H9 (cell line): ENCODE measurements around the gene SCAF1. TPM values are rescaled to one million over a fixed set of nuclear protein-coding genes. Genes with fewer than 3 reads are reported as not detected.

ENCODE experiments used
- DNase-seq: peaks from one replicate; pipeline ENCODE4 v3.0.0-alpha.2; 2017
- H2AFZ ChIP-seq: one replicate; pipeline ENCODE4 v1.6.1; 2013; ENCODE audit warnings: mild to moderate bottlenecking, low read length, control low read depth, moderate library complexity
- H2AK5ac ChIP-seq: 2 replicates; pipeline ENCODE4 v1.6.1; 2013; ENCODE audit warnings: low read length, control low read depth, mixed read lengths; ENCODE audit not compliant: insufficient read length
- H2BK120ac ChIP-seq: one replicate; pipeline ENCODE4 v1.6.1; 2013; ENCODE audit warnings: low read depth, mild to moderate bottlenecking, low read length, control low read depth, inconsistent platforms; ENCODE audit not compliant: poor library complexity, severe bottlenecking
- H2BK12ac ChIP-seq: 2 replicates; pipeline ENCODE4 v1.6.1; 2013; ENCODE audit warnings: low read length, control low read depth, mixed read lengths, low read depth; ENCODE audit not compliant: insufficient read length
- H2BK15ac ChIP-seq: 2 replicates; pipeline ENCODE4 v1.6.1; 2013; ENCODE audit warnings: low read depth, low read length, control low read depth
- H2BK20ac ChIP-seq: one replicate; pipeline ENCODE4 v1.6.1; 2013; ENCODE audit warnings: low read depth, mild to moderate bottlenecking, low read length, control low read depth, inconsistent platforms; ENCODE audit not compliant: poor library complexity, severe bottlenecking
- H2BK5ac ChIP-seq: 2 replicates; pipeline ENCODE4 v1.6.1; 2013; ENCODE audit warnings: low read length, control low read depth, mixed read lengths; ENCODE audit not compliant: insufficient read length
- H3K14ac ChIP-seq: 2 replicates; pipeline ENCODE4 v1.6.1; 2013; ENCODE audit warnings: low read length, control low read depth; ENCODE audit not compliant: insufficient read depth
- H3K18ac ChIP-seq: 2 replicates; pipeline ENCODE4 v1.6.1; 2013; ENCODE audit warnings: low read depth, mild to moderate bottlenecking, mixed read lengths, low read length, control low read depth; ENCODE audit not compliant: insufficient read length
- H3K23ac ChIP-seq: 2 replicates; pipeline ENCODE4 v1.6.1; 2013; ENCODE audit warnings: low read length, control low read depth, mixed read lengths, low read depth; ENCODE audit not compliant: insufficient read length
- H3K23me2 ChIP-seq: 2 replicates; pipeline ENCODE4 v1.6.1; 2013; ENCODE audit warnings: low read depth, mild to moderate bottlenecking, mixed read lengths, low read length, control low read depth; ENCODE audit not compliant: insufficient read length, poor library complexity, severe bottlenecking
- H3K27ac ChIP-seq: 2 replicates; pipeline ENCODE4 v1.5.1; 2013; ENCODE audit warnings: low read length, control low read depth, mixed read lengths, low read depth; ENCODE audit not compliant: insufficient read length
- H3K27me3 ChIP-seq: 2 replicates; pipeline ENCODE4 v1.6.1; 2013; ENCODE audit warnings: low read length, control low read depth, inconsistent platforms; ENCODE audit not compliant: insufficient read depth
- H3K4ac ChIP-seq: 2 replicates; pipeline ENCODE4 v1.6.1; 2013; ENCODE audit warnings: low read depth, mild to moderate bottlenecking, control low read depth, inconsistent platforms, low read length, moderate library complexity
- H3K4me1 ChIP-seq: 2 replicates; pipeline ENCODE4 v1.6.1; 2013; ENCODE audit warnings: low read length, control low read depth, inconsistent platforms; ENCODE audit not compliant: insufficient read depth
- H3K4me2 ChIP-seq: 2 replicates; pipeline ENCODE4 v1.6.1; 2013; ENCODE audit warnings: low read length, control low read depth, mixed read lengths; ENCODE audit not compliant: insufficient read length, insufficient read depth
- H3K56ac ChIP-seq: 2 replicates; pipeline ENCODE4 v1.6.1; 2013; ENCODE audit warnings: low read depth, mild to moderate bottlenecking, mixed read lengths, low read length, control low read depth; ENCODE audit not compliant: insufficient read length
- H3K79me1 ChIP-seq: 2 replicates; pipeline ENCODE4 v1.6.1; 2013; ENCODE audit warnings: low read depth, mild to moderate bottlenecking, moderate library complexity, low read length, control low read depth, inconsistent platforms; ENCODE audit not compliant: insufficient read depth, poor library complexity, severe bottlenecking
- H3K79me2 ChIP-seq: 2 replicates; pipeline ENCODE4 v1.6.1; 2013; ENCODE audit warnings: low read length, control low read depth, inconsistent platforms; ENCODE audit not compliant: insufficient read depth
- H3K9ac ChIP-seq: 2 replicates; pipeline ENCODE4 v1.6.1; 2013; ENCODE audit warnings: low read length, control low read depth, mixed read lengths; ENCODE audit not compliant: insufficient read length; ENCODE audit errors: extremely low read depth
- H3K9me3 ChIP-seq: one replicate; pipeline ENCODE4 v1.6.1; 2013; ENCODE audit warnings: low read depth, low read length, inconsistent platforms; ENCODE audit not compliant: control insufficient read depth
- H3T11ph ChIP-seq: one replicate; pipeline ENCODE4 v1.6.1; 2013; ENCODE audit warnings: mild to moderate bottlenecking, low read length, control low read depth, inconsistent platforms
- H4K20me1 ChIP-seq: one replicate; pipeline ENCODE4 v1.6.1; 2013; ENCODE audit not compliant: control insufficient read depth, insufficient read length, insufficient read depth
- H4K5ac ChIP-seq: 2 replicates; pipeline ENCODE4 v1.6.1; 2013; ENCODE audit warnings: low read depth, mild to moderate bottlenecking, mixed read lengths, low read length, control low read depth; ENCODE audit not compliant: insufficient read length
- H4K8ac ChIP-seq: replicated peaks from 2 replicates; pipeline ENCODE4 v1.6.1; 2013; ENCODE audit warnings: low read length, control low read depth, mixed read lengths, low read depth; ENCODE audit not compliant: insufficient read length
- H4K91ac ChIP-seq: 2 replicates; pipeline ENCODE4 v1.6.1; 2013; ENCODE audit warnings: low read depth, mild to moderate bottlenecking, moderate library complexity, mixed read lengths, low read length, control low read depth; ENCODE audit not compliant: insufficient read length
- H3K27ac Mint-ChIP-seq, 3 experiments: 2 replicates in 2 of 3; 3 replicates in 1 of 3; pipeline ENCODE4 v1.8.0; 2020 to 2021; ENCODE audit warnings: mixed read lengths in 3 of 3, mild to moderate bottlenecking in 1 of 3, moderate library complexity in 1 of 3
- H3K27me3 Mint-ChIP-seq: 2 replicates; pipeline ENCODE4 v1.8.0; 2021; ENCODE audit warnings: low read depth, mild to moderate bottlenecking, moderate library complexity, mixed read lengths
- H3K36me3 Mint-ChIP-seq, 3 experiments: 2 replicates in 2 of 3; 3 replicates in 1 of 3; pipeline ENCODE4 v1.8.0; 2020 to 2021; ENCODE audit warnings: low read depth in 3 of 3, mixed read lengths in 3 of 3; ENCODE audit not compliant: insufficient read depth in 1 of 3
- H3K4me1 Mint-ChIP-seq, 2 experiments: 2 replicates each; pipeline ENCODE4 v1.8.0; 2020; ENCODE audit warnings: mixed read lengths in 2 of 2
- H3K4me3 Mint-ChIP-seq, 2 experiments: 2 replicates in 1 of 2; 3 replicates in 1 of 2; pipeline ENCODE4 v1.8.0; 2020 to 2021; ENCODE audit warnings: mild to moderate bottlenecking in 2 of 2, mixed read lengths in 2 of 2, moderate library complexity in 1 of 2
- H3K9me3 Mint-ChIP-seq, 2 experiments: 2 replicates in 1 of 2; 3 replicates in 1 of 2; pipeline ENCODE4 v1.8.0; 2020; ENCODE audit warnings: mild to moderate bottlenecking in 2 of 2, mixed read lengths in 2 of 2, moderate library complexity in 1 of 2
- WGBS: extraction: QIAGEN DNeasy Blood & Tissue Kit; methylation state at CpG from one replicate; pipeline ENCODE4 v1.1.7; 2013; ENCODE audit warnings: missing lambda C conversion rate, low lambda C conversion rate, mixed read lengths; ENCODE audit not compliant: insufficient read length; ENCODE audit errors: extremely low coverage; 5-methylcytosine and 5-hydroxymethylcytosine counted together
- total RNA-seq: library from RNA; stranded (reverse); gene quantifications from 2 replicates; pipeline ENCODE4 v1.2.1, GENCODE V29; 2021
- TF ChIP-seq, protein P1 (sequence below): fragments of 200-600 bp; sonication (generic); conservative IDR thresholded peaks from 3 replicates; pipeline ENCODE4 v1.8.0; 2021; ENCODE audit warnings: antibody characterized with exemption, mild to moderate bottlenecking

Gene SCAF1
- total RNA-seq, 1 experiment from 2014 or later, result 85.3 TPM

DNA sequence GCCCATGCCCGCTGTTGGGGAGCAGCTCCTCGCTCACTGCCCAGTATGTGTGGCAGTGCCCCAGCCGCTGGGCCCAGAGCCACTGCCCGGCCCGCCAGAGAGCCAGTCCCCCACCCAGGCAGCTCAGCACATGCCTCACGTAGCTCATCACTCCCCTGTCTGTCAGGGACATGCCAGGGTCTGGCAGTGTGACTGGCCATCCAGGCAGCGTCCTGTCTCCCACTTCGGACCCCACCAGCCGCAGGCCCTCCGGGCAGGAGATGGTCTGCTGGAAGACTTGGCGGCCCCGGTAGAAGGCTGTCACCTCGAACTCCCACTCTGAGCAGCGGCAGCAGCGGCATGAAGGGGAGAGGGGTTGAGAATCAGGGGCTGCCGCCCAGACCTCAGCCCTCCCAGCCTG, 20.0 kb downstream of the SCAF1 start:
- Histone ChIP-seq H3K23me2 (peaks cover 18% of the 10 kb centered on the region), H3T11ph (no peak overlapping the region), H4K8ac (no peak overlapping the region), H3K18ac (no peak overlapping the region), H3K9ac (no peak overlapping the region), H3K27me3 (no peaks in the 10 kb centered on the region), H4K20me1 (no peaks in the 10 kb centered on the region), H3K14ac (no peak overlapping the region), H3K4ac (no peak overlapping the region), H2AK5ac (no peak overlapping the region), H3K27ac (no peak overlapping the region), H2AFZ (no peak overlapping the region), H4K91ac (no peak overlapping the region), H3K9me3 (no peaks in the 10 kb centered on the region), H4K5ac (no peak overlapping the region), H2BK15ac (no peak overlapping the region), H3K79me1 (peaks cover 7% of the 10 kb centered on the region), H2BK20ac (no peak overlapping the region), H2BK120ac (no peak overlapping the region), H2BK5ac (no peak overlapping the region), H3K4me2 (no peak overlapping the region), H3K79me2 (peaks cover 5% of the 10 kb centered on the region; the same call in 1 of the 2 replicates), H3K56ac (no peak overlapping the region), H2BK12ac (no peak overlapping the region), H3K4me1 (no peaks in the 10 kb centered on the region), H3K23ac (no peak overlapping the region)
- H3K27ac Mint-ChIP-seq, result peak overlapping the region in 1 of 3 experiments; percentile 32; a peak in 1 of 7 replicates
- WGBS, result no CpG with 5 or more reads among the region's 16 CpGs
- peaks cover 7 to 8% of the 10 kb centered on the region in 2 experiments for H3K9me3 Mint-ChIP-seq
- no peak overlapping the region for H3K4me3 Mint-ChIP-seq
- peaks cover 15 to 35% of the 10 kb centered on the region in 2 experiments for H3K4me1 Mint-ChIP-seq
- peaks cover 44 to 67% (median 62%) of the 10 kb centered on the region in 3 experiments for H3K36me3 Mint-ChIP-seq
- TF ChIP-seq, protein P1, sequence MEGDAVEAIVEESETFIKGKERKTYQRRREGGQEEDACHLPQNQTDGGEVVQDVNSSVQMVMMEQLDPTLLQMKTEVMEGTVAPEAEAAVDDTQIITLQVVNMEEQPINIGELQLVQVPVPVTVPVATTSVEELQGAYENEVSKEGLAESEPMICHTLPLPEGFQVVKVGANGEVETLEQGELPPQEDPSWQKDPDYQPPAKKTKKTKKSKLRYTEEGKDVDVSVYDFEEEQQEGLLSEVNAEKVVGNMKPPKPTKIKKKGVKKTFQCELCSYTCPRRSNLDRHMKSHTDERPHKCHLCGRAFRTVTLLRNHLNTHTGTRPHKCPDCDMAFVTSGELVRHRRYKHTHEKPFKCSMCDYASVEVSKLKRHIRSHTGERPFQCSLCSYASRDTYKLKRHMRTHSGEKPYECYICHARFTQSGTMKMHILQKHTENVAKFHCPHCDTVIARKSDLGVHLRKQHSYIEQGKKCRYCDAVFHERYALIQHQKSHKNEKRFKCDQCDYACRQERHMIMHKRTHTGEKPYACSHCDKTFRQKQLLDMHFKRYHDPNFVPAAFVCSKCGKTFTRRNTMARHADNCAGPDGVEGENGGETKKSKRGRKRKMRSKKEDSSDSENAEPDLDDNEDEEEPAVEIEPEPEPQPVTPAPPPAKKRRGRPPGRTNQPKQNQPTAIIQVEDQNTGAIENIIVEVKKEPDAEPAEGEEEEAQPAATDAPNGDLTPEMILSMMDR, result no peak
- DNase-seq, result no peak
- H3K27me3 Mint-ChIP-seq, result peaks cover 3% of the 10 kb centered on the region
